GM18861 (cell line): Measurements from ENCODE around the gene CASZ1.

Experiments used
- ATAC-seq: cut with Tn5 transposase; IDR thresholded peaks from one replicate; pipeline ENCODE4 v1.9.1; 2021; ENCODE audit not compliant: unreplicated experiment

Gene CASZ1

DNA sequence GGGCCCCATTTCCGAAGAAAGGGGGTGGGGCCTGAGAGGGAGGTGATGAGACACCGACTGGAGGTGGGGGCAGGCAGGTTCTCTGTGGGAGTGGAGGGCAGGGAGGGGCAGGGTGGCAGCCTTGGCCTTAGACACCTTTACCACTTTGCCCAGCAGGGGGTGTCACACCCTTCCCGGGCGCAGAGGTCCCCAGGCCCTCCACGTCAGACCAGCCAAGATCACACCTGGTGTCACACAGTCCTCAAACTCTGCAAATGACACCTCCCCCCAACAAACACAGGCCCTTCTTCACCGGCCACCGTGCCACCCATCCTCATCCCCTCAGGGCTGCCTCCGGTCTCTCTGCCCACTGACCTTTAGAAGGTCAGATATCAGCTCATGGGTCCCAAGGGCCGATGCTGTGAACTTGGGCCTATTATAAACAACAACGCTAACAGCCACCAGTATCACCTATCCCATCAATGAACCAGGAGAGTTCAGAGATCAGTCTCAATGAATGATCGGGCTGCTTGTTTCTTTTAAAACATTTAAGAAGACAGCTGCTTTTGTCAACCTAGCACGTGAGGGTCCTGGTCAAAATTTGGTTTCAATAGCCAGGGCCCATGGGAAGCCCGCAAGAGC, 103.9 kb downstream of the CASZ1 start:
- ATAC-seq: no peak

- no peak for ATAC-seq
These were observed 104.7 kb downstream of the CASZ1 start for GRCh38 chr1:10691740-10692125.

DNA sequence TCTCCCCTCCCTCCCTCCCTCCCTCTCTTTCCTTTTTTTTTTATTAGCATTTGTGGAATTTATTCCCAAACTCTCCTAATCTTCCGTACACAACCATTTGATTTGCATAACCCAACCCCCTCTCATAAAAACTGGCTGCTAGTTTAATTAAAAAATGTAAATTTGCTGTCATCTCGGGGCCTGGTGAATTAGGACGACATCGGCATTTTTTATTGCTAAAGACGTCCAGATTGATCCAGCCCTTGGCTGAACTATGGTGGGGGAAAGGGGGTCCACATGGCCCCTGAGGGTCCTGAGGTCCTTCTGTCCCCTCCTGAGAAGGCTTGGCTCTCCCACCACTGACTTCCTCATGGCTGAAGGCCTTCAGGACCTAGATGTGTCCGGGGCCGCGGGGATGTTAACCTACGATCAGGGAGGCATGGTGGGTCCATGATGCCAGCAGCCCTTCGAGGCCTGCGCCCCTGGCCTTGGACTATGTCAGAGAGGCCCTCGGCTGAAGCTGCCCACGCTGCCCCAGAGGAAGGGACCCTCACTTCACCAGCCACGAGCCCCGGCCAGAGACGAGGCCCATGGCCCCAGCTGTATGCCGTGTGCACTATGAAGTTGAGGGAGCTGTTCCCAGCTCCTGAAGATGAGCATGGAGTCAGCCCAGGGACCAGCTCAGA, 105.2 kb downstream of the CASZ1 start:
- ATAC-seq: no peak

- ATAC-seq: no peak
These were observed 106.0 kb downstream of the CASZ1 start for GRCh38 chr1:10690484-10690883.

GRCh38 chr1:10688409-10688786, 108.0 kb downstream of the CASZ1 start:
- ATAC-seq: no peak

- no peak for ATAC-seq
These were observed 108.6 kb downstream of the CASZ1 start for GRCh38 chr1:10687782-10688408.

DNA sequence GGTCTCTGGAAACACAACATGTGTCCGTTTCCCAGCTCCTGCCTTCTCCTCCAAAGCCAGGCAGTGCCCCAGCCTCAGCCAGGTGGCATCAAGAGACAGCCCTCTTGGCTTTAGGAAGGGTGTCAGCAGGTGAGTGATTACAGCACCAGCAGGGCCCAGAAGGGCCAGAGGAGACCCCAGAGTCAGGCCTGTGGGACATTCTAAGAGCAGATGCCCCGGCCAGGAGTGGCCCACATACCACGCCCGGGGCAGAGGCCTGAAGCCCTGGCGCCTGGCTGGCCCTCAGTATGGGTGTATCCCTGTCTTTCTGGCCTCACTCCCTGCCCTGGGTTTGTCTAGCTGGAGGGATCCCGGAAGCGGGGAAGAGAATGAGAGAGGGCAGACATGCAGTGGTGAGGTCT, 109.2 kb downstream of the CASZ1 start:
- no peak for ATAC-seq

GRCh38 chr1:10686404-10687040, 109.9 kb downstream of the CASZ1 start:
- no peak for ATAC-seq

DNA sequence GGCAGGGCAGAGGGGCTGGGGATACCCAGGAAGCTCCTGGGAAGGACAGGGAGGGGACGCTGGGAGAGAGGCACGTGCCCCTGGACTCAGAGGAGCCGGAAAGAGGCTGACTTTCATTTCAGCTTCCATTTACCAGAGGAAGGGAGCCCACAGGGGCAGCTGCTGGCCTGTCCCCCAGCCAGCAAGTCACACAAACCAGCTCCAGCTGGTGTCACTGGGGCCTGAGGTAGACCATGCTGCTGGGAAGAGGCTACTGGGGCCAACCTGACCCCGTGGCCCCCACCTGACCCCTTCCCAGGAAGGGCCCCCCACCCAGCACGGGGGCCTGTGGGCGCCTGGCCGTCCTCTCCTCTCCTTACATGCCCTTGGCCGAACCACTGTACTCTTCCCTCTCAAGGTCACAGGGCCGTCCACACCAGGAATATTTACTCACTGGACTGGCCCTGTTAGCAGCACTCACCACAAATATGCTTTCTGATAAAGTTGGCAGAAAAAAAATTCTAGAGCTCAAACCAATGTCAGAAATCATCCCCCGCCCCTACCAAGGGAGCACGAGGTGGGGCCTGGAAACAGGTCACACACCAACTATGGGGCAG, 110.5 kb downstream of the CASZ1 start:
- no peak for ATAC-seq

DNA sequence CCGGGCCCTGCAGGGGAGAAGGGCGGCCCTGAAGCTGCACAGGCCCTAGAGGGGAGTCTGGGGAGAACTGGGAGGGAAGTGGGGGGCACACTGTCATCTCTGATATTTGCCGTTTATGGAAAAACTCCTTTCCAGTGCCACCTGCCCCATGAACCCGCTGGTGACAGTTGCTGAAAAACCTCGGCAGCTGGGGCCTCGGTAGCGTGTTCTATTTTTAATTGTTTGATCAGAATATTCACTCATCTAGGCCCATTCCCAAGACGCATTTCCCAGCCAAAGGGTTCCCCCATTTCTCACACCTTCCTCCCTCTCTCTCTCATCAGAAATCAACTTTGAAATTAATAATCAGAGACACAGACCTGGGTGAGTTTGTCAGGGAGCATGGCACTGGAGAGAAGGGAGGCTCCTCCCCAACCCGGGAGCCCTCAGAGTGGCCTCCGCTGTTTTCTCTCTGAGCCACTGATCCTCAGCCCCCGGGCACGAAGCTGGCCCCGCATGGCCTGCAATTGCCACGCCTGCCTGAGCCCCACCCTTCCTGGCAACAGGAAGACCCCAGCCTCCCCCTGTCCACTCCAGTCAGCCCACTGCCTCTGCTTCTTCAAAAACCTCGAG, 111.1 kb downstream of the CASZ1 start:
- ATAC-seq: no peak

- no peak for ATAC-seq
These were observed 112.2 kb downstream of the CASZ1 start for GRCh38 chr1:10684221-10684620.

GRCh38 chr1:10682449-10683309, 113.8 kb downstream of the CASZ1 start:
- no peak for ATAC-seq

GRCh38 chr1:10682108-10682445, 114.4 kb downstream of the CASZ1 start:
- ATAC-seq: no peak

DNA sequence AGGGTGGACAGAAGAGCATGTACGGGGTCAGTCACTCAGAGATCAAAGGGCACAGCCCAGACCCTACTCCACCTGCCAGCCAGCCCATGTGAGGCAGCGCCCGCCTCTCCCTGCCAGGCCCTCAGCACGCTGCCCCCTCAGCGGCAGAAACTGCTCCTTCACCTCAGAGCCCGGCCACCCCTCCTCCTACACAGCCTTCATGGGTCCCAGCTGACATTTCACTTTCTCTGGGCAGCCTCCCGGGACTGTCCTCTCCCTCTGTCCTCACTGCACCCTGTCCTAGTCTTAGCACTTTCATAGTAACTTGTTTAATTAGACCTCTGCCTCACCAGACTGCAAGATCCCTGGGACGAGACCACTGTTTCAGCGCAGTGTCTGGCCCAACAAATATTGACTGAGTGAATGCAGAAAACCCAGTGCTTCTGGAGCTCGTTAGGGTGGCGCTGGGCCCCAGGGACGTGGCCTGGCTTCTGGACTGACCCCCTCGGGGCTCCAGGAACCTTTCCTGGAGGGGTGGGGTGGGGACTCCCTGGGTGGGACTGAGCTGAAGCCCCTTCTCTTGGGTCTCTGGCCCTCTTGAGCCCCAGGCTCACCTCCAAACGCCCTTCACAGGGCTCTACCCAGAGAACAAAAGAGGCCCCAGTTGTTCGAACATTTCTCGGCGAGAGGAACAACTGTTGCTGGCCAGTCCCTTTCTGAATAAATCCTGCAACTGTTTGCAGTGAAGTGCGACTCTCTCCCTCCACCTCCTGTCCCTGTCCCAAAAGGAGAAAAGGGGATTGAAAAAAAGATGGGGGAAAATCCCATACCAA, 114.9 kb downstream of the CASZ1 start:
- no peak for ATAC-seq

DNA sequence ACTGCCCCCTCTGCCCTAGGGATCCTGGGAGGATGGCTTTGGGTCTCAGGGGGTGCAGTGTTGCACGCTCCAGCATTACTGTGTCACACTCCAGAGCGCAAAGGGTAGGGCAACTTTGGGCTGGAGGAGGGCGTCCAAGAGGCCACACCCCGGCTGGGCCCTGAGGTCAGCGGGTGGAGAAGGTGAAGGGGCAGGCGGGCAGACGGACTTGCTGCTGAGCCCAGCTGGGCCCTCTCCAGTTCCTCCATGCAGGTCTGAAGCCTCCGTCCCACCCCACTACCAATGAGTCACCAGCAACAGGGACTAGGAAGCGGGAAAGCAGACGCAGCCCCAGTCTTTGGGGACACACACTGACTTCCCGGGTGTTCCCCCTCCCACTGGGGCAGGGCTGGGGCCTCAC, 116.0 kb downstream of the CASZ1 start:
- ATAC-seq: no peak

DNA sequence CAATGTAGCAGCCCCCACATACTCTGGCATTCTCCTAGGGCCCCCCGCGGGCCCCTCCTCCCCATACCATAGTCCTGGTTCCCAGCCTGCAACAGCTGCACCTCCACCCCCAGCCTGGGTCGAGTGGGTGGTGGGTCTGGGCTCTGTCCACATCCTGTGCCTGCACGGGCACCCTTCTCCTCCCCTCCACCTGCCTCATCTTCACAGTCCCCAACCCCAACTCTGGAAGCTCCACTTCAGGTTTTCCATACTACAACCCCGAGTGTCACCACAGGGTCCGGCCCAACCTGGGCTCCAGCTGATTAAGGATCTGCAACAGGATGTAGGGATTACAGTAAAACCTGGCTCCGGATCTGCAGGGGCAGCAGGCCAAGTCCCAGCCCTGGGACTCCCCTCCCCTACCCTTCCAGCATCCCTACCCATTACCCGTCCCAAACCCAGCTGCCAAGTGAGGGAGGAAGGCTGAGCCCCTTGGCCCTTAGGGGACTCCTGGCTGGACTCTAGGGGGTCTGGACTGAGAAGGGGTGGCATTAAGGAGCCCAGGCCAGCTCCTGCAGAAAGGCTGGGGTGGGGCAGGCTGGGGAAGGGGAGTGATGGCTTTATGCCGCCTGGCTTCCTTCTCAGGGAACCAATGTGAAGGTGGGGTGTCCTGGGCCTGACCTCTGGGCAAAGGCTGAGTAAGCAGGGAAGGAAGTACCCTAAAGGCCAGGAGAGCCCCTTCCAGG, 116.8 kb downstream of the CASZ1 start:
- ATAC-seq: no peak

- no peak for ATAC-seq
These were observed 117.6 kb downstream of the CASZ1 start for GRCh38 chr1:10678852-10679251.

- ATAC-seq: no peak
These were observed 118.0 kb downstream of the CASZ1 start for GRCh38 chr1:10678402-10678801.
